GM18508 (cell line): ENCODE data around the gene CLIP1.
"Not testable (repeated sequence)": the region's sequence is repeated elsewhere in the genome, so short reads cannot be mapped to it uniquely, and the experiment has no call there.

Experiments used
- ATAC-seq: cut with Tn5 transposase; IDR thresholded peaks from one replicate; pipeline ENCODE4 v1.9.1; 2021; ENCODE audit warnings: moderate number of reproducible peaks; ENCODE audit not compliant: insufficient read depth, unreplicated experiment

CLIP1 gene

GRCh38 chr12:122399592-122400373 is 22.7 kb downstream of the CLIP1 start:
- no peak for ATAC-seq

GRCh38 chr12:122399254-122399591 is 23.2 kb downstream of the CLIP1 start:
- ATAC-seq = no peak

- not testable (repeated sequence) for ATAC-seq
Observed at GRCh38 chr12:122397981-122398380, 24.5 kb downstream of the CLIP1 start.

- ATAC-seq = no peak
Observed at GRCh38 chr12:122395319-122395718, 27.1 kb downstream of the CLIP1 start.

- ATAC-seq = no peak
Observed at GRCh38 chr12:122394626-122395194, 27.8 kb downstream of the CLIP1 start.

GRCh38 chr12:122393817-122394216 is 28.7 kb downstream of the CLIP1 start:
- no peak for ATAC-seq

GRCh38 chr12:122392411-122392810 is 30.1 kb downstream of the CLIP1 start:
- ATAC-seq = no peak

- no peak for ATAC-seq
Observed at GRCh38 chr12:122389677-122390076, 32.8 kb downstream of the CLIP1 start.

GRCh38 chr12:122387887-122388286 is 34.6 kb downstream of the CLIP1 start:
- no peak for ATAC-seq

GRCh38 chr12:122385171-122386016 is 37.1 kb downstream of the CLIP1 start:
- no peak for ATAC-seq

- ATAC-seq = no peak
Observed at GRCh38 chr12:122382919-122383350, 39.5 kb downstream of the CLIP1 start.

GRCh38 chr12:122381021-122381420 is 41.4 kb downstream of the CLIP1 start:
- ATAC-seq = no peak

GRCh38 chr12:122376751-122377150 is 45.7 kb downstream of the CLIP1 start:
- ATAC-seq = not testable (repeated sequence)

GRCh38 chr12:122374707-122375106 is 47.8 kb downstream of the CLIP1 start:
- no peak for ATAC-seq

- no peak for ATAC-seq
Observed at GRCh38 chr12:122371475-122372045, 50.9 kb downstream of the CLIP1 start.

GRCh38 chr12:122368361-122369073 is 54.0 kb downstream of the CLIP1 start:
- no peak for ATAC-seq

GRCh38 chr12:122367632-122368031 is 54.8 kb downstream of the CLIP1 start:
- not testable (repeated sequence) for ATAC-seq

- no peak for ATAC-seq
Observed at GRCh38 chr12:122366685-122367475, 55.6 kb downstream of the CLIP1 start.

- not testable (repeated sequence) for ATAC-seq
Observed at GRCh38 chr12:122365226-122365625, 57.2 kb downstream of the CLIP1 start.
